AG10803 (cell line): ENCODE results near the gene SLC34A1.

ENCODE experiments used
- DNase-seq: peaks from one replicate; pipeline ENCODE4 v3.0.0; 2010; ENCODE audit warnings: low read depth
- H3K4me3 ChIP-seq: 2 replicates; pipeline ENCODE4 v1.5.1; 2011; ENCODE audit warnings: mild to moderate bottlenecking, low read length, control low read depth
- CTCF ChIP-seq: conservative IDR thresholded peaks from 2 replicates; pipeline ENCODE4 v1.5.1; 2011; ENCODE audit warnings: mild to moderate bottlenecking, low read length, control low read depth, inconsistent platforms

Gene SLC34A1

GRCh38 chr5:177432839-177433657 lies 48.8 kb downstream of the SLC34A1 start:
- no peak for TF ChIP-seq CTCF
- DNase-seq, result no peak

GRCh38 chr5:177433658-177434217 lies 49.5 kb downstream of the SLC34A1 start:
- no peak for DNase-seq
- TF ChIP-seq CTCF, result no peak
- H3K4me3 ChIP-seq, result no peak overlapping the region

More at GRCh38 chr5:177432839-177433657, 48.8 kb downstream of the SLC34A1 start:
- no peak overlapping the region for H3K4me3 ChIP-seq

- no peak for TF ChIP-seq CTCF
- no peak overlapping the region for H3K4me3 ChIP-seq
- no peak for DNase-seq
Measured at GRCh38 chr5:177434437-177434836, 50.2 kb downstream of the SLC34A1 start.

DNA sequence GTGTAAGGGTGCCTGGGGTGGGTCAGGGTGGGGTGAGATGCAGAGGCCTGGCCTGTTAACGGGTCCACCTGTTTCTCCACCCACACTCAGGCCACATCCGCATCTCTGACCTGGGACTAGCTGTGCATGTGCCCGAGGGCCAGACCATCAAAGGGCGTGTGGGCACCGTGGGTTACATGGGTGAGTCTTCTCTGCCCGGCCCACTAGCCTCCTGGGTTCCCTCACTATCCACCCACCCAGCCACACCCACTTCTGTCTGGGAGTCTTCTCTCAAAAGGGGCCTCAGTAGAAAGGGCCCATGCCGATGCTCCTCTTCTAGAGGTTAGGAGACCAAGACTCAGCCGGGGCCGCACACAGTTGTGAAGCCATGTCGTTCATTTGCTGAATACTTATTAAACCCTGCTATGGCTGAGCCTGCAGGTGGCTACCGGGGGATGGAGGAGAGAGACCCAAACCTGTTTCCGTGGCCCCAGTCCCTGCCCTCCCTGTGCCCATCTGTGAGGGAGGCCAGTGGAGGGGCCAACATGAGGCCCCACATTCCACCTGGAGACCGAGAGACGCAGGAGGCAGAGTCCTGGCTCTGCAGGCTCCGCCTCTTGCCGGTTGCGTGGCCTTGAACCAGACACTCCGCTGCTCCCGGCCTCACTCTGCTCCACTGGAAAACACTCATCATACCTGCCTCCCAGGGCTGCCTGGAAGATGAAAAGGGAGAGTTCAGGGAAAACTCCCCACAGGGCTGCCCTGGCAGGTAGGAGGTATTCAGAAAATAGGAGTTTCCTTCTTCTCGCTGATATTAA lies 50.9 kb downstream of the SLC34A1 start:
- no peak overlapping the region for H3K4me3 ChIP-seq

DNA sequence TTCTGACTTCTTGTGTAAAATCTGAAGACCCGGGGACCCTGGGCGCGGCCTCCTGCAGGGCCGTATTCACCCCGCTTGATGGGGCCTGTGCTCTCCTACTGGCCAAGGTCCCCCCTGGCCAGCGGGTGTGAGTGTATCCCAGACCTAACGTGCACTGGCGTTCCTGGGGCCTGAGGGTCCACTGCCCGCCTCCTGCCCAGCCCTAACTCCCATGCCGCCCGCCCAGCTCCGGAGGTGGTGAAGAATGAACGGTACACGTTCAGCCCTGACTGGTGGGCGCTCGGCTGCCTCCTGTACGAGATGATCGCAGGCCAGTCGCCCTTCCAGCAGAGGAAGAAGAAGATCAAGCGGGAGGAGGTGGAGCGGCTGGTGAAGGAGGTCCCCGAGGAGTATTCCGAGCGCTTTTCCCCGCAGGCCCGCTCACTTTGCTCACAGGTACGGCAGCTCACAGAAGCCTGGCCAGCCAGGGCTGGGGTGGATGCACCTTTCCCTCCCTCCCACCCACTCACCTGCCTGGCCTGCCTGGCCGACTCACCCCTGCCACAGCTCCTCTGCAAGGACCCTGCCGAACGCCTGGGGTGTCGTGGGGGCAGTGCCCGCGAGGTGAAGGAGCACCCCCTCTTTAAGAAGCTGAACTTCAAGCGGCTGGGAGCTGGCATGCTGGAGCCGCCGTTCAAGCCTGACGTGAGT lies 51.8 kb downstream of the SLC34A1 start:
- no peak for DNase-seq
- no peak overlapping the region for H3K4me3 ChIP-seq
- no peak for TF ChIP-seq CTCF

More for the DNA sequence above, 50.9 kb downstream of the SLC34A1 start:
- DNase-seq, result no peak
- no peak for TF ChIP-seq CTCF

- DNase-seq, result no peak
Measured at GRCh38 chr5:177437623-177438022, 53.4 kb downstream of the SLC34A1 start.

More at GRCh38 chr5:177437623-177438022, 53.4 kb downstream of the SLC34A1 start:
- TF ChIP-seq CTCF, result no peak
- no peak overlapping the region for H3K4me3 ChIP-seq
